GM19467 (cell line): ENCODE data around the gene UBASH3A.
"Not testable (repeated sequence)": the region's sequence is repeated elsewhere in the genome, so short reads cannot be mapped to it uniquely, and the experiment has no call there.

Experiments
- ATAC-seq: cut with Tn5 transposase; IDR thresholded peaks from one replicate; pipeline ENCODE4 v1.9.1; 2021; ENCODE audit warnings: mild to moderate bottlenecking, moderate library complexity; ENCODE audit not compliant: unreplicated experiment

The UBASH3A gene

GRCh38 chr21:42463861-42464515 lies 60.3 kb downstream of the UBASH3A start:
- no peak for ATAC-seq

- ATAC-seq, result no peak
These were observed 61.5 kb downstream of the UBASH3A start for GRCh38 chr21:42465008-42465802.

GRCh38 chr21:42465803-42466127 lies 62.1 kb downstream of the UBASH3A start:
- no peak for ATAC-seq

- no peak for ATAC-seq
These were observed 63.0 kb downstream of the UBASH3A start for GRCh38 chr21:42466700-42467099.

- ATAC-seq, result no peak
These were observed 63.7 kb downstream of the UBASH3A start for GRCh38 chr21:42467140-42467983.

GRCh38 chr21:42468491-42469131 lies 64.9 kb downstream of the UBASH3A start:
- no peak for ATAC-seq

GRCh38 chr21:42469272-42469671 lies 65.6 kb downstream of the UBASH3A start:
- no peak for ATAC-seq

GRCh38 chr21:42469726-42470125 lies 66.0 kb downstream of the UBASH3A start:
- ATAC-seq, result not testable (repeated sequence)

- ATAC-seq, result no peak
These were observed 67.5 kb downstream of the UBASH3A start for GRCh38 chr21:42471206-42471605.

- ATAC-seq, result no peak
These were observed 68.1 kb downstream of the UBASH3A start for GRCh38 chr21:42471716-42472330.

GRCh38 chr21:42472521-42472920 lies 68.8 kb downstream of the UBASH3A start:
- no peak for ATAC-seq

- no peak for ATAC-seq
These were observed 69.9 kb downstream of the UBASH3A start for GRCh38 chr21:42473498-42474042.

- no peak for ATAC-seq
These were observed 70.5 kb downstream of the UBASH3A start for GRCh38 chr21:42474043-42474831.

GRCh38 chr21:42475036-42475435 lies 71.3 kb downstream of the UBASH3A start:
- ATAC-seq, result no peak

- no peak for ATAC-seq
These were observed 72.1 kb downstream of the UBASH3A start for GRCh38 chr21:42475526-42476387.

GRCh38 chr21:42476388-42477331 lies 73.0 kb downstream of the UBASH3A start:
- no peak for ATAC-seq

- no peak for ATAC-seq
These were observed 74.8 kb downstream of the UBASH3A start for GRCh38 chr21:42478504-42478903.

- ATAC-seq, result no peak
These were observed 75.9 kb downstream of the UBASH3A start for GRCh38 chr21:42479582-42479981.
